ENCODE data around the gene PAN2.

GRCh38 chr12:56282030-56282429, 51.8 kb downstream of the PAN2 start:
- TF ChIP-seq ZNF274 (IDR thresholded peaks at IDR 0.05; ENCODE audit: low read depth, low read length), result no peak
- TF ChIP-seq YY1 (IDR thresholded peaks at IDR 0.05; ENCODE audit: insufficient read depth, insufficient read length), result no peak

Measured in NT2/D1 (cell line).